GM04503 (cell line): ENCODE measurements around the gene HMBS.
"Not testable (repeated sequence)": the region's sequence is repeated elsewhere in the genome, so short reads cannot be mapped to it uniquely, and the experiment has no call there.

Experiments
- DNase-seq: peaks from one replicate; pipeline ENCODE4 v3.0.0-alpha.2; 2012; ENCODE audit warnings: low read depth

HMBS gene

GRCh38 chr11:119084663-119085436 lies at the start of gene HMBS:
TSS of gene HMBS (plus strand) at chr11:119084881. CDS start at chr11:119085034, 153 bp downstream.
- DNase-seq: peak; percentile 85

- no peak for DNase-seq
Measured at GRCh38 chr11:119038884-119039283, 45.8 kb upstream of the HMBS start.

DNA sequence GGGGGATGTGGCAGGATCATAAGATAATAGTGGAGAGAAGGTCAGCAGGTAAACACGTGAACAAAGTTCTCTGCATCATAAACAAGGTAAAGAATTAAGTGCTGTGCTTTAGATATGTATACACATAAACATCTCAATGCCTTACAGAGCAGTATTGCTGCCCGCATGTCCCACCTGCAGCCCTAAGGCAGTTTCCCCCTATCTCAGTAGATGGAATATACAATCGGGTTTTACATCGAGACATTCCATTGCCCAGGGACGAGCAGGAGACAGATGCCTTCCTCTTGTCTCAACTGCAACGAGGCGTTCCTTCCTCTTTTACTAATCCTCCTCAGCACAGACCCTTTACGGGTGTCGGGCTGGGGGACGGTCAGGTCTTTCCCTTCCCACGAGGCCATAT lies 45.2 kb upstream of the HMBS start:
- DNase-seq: not testable (repeated sequence)

DNA sequence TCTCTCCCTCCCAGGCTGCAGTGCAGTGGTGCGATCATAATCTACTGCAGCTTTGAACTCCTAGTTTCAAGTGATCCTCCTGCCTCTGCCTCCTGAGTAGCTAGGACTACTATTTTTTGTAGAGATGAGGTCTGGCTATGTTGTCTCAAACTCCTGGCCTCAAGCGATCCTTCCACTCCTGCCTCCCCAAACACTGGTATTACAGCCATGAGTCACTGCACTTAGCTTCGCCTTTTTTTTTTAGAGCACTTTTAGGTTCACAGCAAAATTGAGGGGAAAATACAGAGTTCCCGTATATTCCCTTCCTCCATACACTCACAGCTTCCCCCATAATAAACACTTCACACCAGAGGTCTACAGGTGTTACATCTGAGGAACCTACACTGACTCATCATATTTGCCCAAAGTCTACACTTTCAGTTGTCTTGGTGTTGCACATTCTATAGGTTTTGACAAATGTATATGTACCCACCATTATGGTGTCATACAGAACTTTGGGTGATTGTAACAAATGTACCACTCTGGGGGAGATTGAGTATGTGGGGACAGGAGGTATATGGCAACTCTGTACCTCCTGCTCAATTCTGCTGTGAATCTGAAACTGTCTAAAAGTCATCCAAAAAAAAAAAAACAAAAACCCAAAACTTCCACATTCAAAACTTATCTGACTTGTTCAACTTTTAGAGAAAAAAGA lies 42.7 kb upstream of the HMBS start:
- no peak for DNase-seq

GRCh38 chr11:119042927-119043326 lies 41.8 kb upstream of the HMBS start:
- DNase-seq: no peak

DNA sequence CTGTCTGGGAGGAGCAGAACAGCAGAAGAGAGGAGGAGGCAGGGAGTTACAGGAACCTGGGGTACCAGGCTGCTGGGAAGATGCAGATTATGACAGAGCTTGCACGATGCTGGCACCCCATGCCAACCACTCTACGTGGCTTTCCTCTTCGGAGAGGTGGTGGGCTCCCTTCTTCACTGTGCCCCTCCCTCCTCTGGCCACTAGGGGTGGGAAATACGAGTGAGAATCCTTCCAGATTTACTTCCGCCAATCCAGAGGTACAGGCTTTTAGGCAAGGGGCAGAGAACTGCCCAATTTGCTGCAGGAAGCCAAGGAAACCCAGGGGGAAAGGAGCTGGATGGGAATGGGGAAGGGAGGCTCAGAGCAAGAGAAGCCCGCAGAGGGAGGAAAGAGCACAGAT lies 40.0 kb upstream of the HMBS start:
- DNase-seq: no peak

- DNase-seq: no peak
Measured at GRCh38 chr11:119046489-119046888, 38.2 kb upstream of the HMBS start.

DNA sequence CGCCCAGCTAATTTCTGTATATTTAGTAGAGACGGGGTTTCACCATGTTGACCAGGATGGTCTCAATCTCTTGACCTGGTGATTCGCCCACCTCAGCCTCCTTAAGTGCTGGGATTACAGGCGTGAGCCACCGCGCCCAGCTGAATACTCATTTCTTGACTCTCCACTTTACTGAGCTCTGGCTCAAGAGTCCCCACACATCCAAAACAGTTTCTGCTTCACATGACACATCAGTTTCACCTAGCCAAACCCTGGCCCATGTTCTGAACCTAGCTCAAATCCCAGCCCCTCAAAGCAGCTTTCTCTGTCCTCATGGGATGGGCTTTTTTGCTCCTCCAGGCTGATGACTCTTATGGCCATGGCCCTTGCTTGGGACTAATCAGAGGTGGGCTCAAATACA lies 37.5 kb upstream of the HMBS start:
- DNase-seq: no peak

DNA sequence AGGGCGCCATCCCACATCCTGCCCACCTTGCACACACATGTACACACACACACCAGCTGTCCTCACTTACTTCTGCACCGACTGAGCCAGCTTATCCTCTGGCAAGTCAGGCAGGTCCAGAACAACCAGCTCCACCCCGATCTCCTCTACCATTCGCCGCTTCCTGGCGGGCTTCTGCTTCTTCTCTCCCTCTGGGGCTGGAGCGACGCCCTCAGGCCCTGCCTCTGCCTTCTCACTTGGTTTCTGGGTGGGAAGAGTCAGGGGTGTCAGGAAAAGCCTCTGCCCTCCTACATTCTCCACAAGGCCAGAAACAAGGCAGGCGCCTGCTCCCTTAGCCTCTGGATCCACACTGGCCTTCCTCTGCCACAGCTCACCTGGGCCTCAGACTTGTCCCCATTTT lies 36.0 kb upstream of the HMBS start:
- DNase-seq: no peak

DNA sequence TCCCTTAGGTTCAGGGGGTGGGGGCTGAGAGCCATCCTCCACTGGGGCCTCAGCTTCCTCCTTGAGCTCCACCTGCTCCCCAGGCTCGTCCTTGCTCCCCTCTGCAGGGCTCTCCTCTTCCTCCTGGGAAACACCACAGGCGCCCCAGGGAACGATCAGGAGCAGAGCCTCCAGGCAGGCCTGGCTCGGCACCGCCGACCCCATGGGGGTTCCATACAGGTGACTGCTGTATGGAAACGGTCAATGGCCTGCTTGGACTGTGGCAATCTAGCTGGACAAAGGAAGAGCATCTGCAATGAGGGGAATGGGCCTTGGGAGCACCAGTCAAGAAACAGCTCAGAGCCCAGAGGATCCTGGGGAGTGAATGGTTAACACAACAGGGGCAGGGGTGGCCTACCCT lies 35.6 kb upstream of the HMBS start:
- DNase-seq: no peak

GRCh38 chr11:119051440-119052162 lies 33.1 kb upstream of the HMBS start:
- DNase-seq: no peak

DNA sequence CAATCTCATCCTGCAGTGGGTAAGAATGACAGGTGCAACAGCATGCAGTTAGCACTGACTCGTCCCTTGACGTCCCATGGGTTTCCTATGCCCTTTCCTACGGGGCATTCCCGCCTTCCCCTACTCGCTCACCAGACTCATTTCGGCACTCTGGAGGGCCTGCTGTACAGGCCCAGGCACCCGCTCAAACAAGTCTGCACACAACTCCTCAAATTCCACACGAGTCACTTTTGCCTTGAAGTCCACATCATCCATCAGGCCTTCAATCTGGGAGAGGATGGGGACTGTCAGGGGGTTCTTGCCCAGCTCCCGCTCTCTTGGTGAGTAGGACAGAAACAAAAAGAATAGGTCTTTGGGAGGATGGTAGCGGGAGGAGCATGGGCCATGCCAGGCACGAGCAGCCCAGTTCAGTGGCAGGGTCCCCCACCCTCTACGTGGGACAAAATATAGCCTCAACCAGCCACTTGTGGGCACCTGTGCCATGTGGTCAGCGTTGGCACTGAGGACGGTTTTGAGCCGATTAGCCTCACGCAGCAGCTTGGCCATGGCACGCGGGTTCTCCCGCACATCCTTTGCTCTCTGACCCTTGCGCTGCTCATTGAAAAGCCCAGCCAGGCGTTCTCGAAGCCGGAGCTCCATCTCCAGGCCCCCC lies 32.4 kb upstream of the HMBS start:
- DNase-seq: no peak

DNA sequence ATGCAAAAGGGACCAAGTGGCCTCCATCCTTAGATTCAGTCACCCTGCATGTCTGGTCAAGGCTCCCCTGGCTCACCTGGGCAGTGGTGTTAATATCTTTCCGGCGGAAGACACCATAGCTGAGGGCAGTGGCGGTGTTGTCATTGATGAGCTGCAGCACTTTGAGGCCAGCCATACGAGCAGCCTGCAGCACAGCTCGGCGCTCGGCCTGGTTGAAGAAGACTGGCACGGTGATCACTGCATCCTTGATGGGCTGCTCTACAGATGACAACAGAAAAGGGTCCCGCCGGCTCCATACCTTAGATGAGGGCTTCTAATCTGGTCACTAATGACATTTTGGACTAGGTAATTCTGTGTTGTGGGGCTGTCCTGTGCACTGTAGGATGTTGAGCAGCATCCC lies 30.3 kb upstream of the HMBS start:
- DNase-seq: no peak

GRCh38 chr11:119055901-119056300 lies 28.8 kb upstream of the HMBS start:
- DNase-seq: no peak

GRCh38 chr11:119056421-119056999 lies 28.2 kb upstream of the HMBS start:
- DNase-seq: no peak

DNA sequence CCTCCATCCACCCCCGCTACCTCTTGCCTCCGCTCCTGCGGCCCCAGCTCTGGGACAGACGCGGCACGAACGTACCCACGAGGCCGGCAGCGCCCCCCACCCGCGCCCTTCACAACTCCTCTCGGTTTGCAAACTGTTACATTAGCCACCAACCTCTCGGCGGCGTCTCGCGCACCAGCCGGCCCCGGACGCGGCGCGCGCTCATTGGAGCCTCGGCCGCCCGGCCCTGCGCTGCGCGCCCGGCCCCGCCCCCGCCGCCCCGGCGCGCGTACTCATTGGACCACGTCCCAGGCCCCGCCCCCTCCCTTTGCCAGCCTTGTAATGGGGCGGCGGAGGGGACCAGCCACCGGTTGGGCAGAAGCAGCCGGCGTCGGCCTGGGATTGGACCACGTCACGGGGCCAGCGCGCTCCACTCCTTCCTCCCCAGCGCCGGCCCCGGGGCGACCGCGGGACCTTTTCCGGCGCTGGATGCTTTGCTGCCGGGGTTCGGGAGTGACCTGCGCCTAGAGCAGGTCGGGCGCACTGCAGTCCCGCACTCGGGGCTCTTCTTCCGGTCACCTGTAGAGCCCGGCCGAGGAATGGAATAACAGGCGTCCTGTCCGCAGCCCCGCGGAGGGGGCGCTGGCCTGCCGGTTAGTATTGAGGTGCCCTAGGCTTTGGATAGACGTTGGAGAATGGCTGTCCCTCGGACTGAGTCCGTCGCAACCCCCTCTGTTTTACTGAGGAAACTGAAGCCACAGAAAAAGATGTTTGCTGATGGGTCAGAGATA lies 27.5 kb upstream of the HMBS start, which contains the start of gene HYOU1:
Gene HYOU1, minus strand, starts transcription at position 206 of the 770 bp plus-strand sequence. CDS start 1,045 bp downstream, outside the sequence.
- DNase-seq: peak; percentile 56

GRCh38 chr11:119059128-119059527 lies 25.6 kb upstream of the HMBS start:
- DNase-seq: not testable (repeated sequence)

DNA sequence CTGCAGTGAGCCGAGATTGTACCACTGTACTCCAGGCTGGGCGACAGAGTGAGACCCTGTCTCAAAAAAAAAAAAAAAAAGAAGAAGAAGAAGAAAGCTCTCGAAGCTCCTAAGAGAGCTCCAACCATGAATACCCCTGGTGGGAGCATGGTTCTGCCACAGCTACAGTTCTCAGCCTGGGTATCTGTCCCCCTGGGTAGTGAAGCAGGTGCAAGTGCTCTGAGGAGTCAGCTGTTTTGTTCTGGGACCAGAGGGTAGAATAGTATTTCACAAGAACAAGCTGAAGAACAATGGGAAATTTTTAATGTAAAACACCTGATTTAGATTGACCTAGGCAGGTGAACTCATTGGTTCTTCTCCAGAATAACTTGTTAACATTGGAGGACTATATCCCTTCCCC lies 23.4 kb upstream of the HMBS start:
- DNase-seq: no peak

GRCh38 chr11:119062779-119063178 lies 21.9 kb upstream of the HMBS start:
- no peak for DNase-seq

DNA sequence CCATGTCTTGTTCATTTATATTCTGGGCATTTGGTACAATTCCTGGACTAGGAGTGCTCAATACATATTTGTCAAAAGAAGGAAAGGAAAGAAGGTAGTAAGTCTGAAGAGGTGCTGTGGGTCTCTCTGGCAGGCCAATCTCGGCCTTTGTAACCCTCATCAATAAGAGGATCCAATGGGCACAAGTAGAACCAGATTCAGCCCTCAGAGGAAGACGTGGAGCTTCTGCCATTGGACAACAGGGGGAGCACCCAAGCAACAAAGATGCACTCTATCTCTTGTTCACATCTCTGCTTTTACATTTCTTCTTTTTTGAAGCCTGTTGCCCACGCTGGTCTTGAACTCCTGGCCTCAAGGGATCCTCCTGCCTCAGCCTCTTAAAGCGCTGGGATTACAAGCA lies 19.3 kb upstream of the HMBS start:
- DNase-seq: no peak
